ENCODE measurements around the gene TAS1R3.

TAS1R3 gene

DNA sequence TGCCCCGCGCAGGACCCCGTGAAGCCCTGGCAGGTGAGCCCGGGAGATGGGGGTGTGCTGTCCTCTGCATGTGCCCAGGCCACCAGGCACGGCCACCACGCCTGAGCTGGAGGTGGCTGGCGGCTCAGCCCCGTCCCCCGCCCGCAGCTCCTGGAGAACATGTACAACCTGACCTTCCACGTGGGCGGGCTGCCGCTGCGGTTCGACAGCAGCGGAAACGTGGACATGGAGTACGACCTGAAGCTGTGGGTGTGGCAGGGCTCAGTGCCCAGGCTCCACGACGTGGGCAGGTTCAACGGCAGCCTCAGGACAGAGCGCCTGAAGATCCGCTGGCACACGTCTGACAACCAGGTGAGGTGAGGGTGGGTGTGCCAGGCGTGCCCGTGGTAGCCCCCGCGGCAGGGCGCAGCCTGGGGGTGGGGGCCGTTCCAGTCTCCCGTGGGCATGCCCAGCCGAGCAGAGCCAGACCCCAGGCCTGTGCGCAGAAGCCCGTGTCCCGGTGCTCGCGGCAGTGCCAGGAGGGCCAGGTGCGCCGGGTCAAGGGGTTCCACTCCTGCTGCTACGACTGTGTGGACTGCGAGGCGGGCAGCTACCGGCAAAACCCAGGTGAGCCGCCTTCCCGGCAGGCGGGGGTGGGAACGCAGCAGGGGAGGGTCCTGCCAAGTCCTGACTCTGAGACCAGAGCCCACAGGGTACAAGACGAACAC, 1.8 kb downstream of the TAS1R3 start (continued):
- TF ChIP-seq, protein P1, sequence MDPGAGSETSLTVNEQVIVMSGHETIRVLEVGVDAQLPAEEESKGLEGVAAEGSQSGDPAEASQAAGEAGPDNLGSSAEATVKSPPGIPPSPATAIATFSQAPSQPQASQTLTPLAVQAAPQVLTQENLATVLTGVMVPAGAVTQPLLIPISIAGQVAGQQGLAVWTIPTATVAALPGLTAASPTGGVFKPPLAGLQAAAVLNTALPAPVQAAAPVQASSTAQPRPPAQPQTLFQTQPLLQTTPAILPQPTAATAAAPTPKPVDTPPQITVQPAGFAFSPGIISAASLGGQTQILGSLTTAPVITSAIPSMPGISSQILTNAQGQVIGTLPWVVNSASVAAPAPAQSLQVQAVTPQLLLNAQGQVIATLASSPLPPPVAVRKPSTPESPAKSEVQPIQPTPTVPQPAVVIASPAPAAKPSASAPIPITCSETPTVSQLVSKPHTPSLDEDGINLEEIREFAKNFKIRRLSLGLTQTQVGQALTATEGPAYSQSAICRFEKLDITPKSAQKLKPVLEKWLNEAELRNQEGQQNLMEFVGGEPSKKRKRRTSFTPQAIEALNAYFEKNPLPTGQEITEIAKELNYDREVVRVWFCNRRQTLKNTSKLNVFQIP (CRISPR knock-in tag; IDR thresholded peaks at IDR 0.05; ENCODE audit: borderline replicate concordance, low read depth): no peak
- no peak for TF ChIP-seq BACH2 (CRISPR knock-in tag; IDR thresholded peaks at IDR 0.05; ENCODE audit: borderline replicate concordance)
- no peak for TF ChIP-seq SNAI2 (CRISPR knock-in tag; IDR thresholded peaks at IDR 0.05)
- no peak for TF ChIP-seq OSR1 (CRISPR knock-in tag; IDR thresholded peaks at IDR 0.05)
- no peak for TF ChIP-seq RARB (CRISPR knock-in tag; IDR thresholded peaks at IDR 0.05)
- no peak for TF ChIP-seq TOX (CRISPR knock-in tag; IDR thresholded peaks at IDR 0.05; ENCODE audit: borderline replicate concordance)
- TF ChIP-seq ARNTL (CRISPR knock-in tag; IDR thresholded peaks at IDR 0.05; ENCODE audit: borderline replicate concordance, low read depth): no peak

DNA sequence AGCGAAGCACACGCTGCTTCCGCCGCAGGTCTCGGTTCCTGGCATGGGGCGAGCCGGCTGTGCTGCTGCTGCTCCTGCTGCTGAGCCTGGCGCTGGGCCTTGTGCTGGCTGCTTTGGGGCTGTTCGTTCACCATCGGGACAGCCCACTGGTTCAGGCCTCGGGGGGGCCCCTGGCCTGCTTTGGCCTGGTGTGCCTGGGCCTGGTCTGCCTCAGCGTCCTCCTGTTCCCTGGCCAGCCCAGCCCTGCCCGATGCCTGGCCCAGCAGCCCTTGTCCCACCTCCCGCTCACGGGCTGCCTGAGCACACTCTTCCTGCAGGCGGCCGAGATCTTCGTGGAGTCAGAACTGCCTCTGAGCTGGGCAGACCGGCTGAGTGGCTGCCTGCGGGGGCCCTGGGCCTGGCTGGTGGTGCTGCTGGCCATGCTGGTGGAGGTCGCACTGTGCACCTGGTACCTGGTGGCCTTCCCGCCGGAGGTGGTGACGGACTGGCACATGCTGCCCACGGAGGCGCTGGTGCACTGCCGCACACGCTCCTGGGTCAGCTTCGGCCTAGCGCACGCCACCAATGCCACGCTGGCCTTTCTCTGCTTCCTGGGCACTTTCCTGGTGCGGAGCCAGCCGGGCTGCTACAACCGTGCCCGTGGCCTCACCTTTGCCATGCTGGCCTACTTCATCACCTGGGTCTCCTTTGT, 2.6 kb downstream of the TAS1R3 start:
- TF ChIP-seq ARNTL (CRISPR knock-in tag; IDR thresholded peaks at IDR 0.05; ENCODE audit: borderline replicate concordance, low read depth) (no peak), BACH2 (CRISPR knock-in tag; IDR thresholded peaks at IDR 0.05; ENCODE audit: borderline replicate concordance) (no peak), RARB (CRISPR knock-in tag; IDR thresholded peaks at IDR 0.05) (no peak), PPARA (CRISPR knock-in tag; IDR thresholded peaks at IDR 0.05; ENCODE audit: borderline replicate concordance) (no peak), TOX (CRISPR knock-in tag; IDR thresholded peaks at IDR 0.05; ENCODE audit: borderline replicate concordance) (no peak), GLIS3 (CRISPR knock-in tag; IDR thresholded peaks at IDR 0.05) (no peak), ISL1 (CRISPR knock-in tag; IDR thresholded peaks at IDR 0.05) (no peak), ZFP30 (CRISPR knock-in tag; IDR thresholded peaks at IDR 0.05) (no peak)
- ATAC-seq: no peak

DNA sequence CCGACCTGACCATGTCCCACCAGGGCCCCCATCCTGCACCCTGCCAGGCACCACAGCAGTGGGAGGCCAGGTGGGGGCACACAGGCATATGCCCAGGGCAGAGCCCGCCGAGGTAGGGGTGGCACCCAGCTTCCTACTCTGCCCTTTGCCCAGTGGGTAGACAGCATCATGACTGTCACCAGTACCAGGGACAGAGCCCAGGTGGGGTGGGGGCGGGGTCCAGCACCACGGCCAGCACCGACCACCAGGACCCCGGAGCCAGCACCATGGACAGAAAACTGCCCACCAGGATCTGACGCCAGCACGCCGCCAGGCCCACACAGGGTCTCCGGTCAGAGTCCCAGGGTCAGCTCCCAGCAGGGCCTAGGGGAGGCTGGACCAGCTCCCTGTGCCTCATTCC, 3.8 kb downstream of the TAS1R3 start:
- ATAC-seq: no peak
- no peak for TF ChIP-seq GLIS3 (CRISPR knock-in tag; IDR thresholded peaks at IDR 0.05)
- TF ChIP-seq RARB (CRISPR knock-in tag; IDR thresholded peaks at IDR 0.05): no peak
- no peak for TF ChIP-seq ZNF70 (CRISPR knock-in tag; IDR thresholded peaks at IDR 0.05)
- no peak for TF ChIP-seq BACH2 (CRISPR knock-in tag; IDR thresholded peaks at IDR 0.05; ENCODE audit: borderline replicate concordance)
- TF ChIP-seq, protein P2, sequence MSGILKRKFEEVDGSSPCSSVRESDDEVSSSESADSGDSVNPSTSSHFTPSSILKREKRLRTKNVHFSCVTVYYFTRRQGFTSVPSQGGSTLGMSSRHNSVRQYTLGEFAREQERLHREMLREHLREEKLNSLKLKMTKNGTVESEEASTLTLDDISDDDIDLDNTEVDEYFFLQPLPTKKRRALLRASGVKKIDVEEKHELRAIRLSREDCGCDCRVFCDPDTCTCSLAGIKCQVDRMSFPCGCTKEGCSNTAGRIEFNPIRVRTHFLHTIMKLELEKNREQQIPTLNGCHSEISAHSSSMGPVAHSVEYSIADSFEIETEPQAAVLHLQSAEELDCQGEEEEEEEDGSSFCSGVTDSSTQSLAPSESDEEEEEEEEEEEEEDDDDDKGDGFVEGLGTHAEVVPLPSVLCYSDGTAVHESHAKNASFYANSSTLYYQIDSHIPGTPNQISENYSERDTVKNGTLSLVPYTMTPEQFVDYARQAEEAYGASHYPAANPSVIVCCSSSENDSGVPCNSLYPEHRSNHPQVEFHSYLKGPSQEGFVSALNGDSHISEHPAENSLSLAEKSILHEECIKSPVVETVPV (CRISPR knock-in tag; IDR thresholded peaks at IDR 0.05): no peak
- no peak for TF ChIP-seq ARNTL (CRISPR knock-in tag; IDR thresholded peaks at IDR 0.05; ENCODE audit: borderline replicate concordance, low read depth)
- no peak for TF ChIP-seq TCF4 (CRISPR knock-in tag; IDR thresholded peaks at IDR 0.05; ENCODE audit: borderline replicate concordance)
- TF ChIP-seq, protein P3, sequence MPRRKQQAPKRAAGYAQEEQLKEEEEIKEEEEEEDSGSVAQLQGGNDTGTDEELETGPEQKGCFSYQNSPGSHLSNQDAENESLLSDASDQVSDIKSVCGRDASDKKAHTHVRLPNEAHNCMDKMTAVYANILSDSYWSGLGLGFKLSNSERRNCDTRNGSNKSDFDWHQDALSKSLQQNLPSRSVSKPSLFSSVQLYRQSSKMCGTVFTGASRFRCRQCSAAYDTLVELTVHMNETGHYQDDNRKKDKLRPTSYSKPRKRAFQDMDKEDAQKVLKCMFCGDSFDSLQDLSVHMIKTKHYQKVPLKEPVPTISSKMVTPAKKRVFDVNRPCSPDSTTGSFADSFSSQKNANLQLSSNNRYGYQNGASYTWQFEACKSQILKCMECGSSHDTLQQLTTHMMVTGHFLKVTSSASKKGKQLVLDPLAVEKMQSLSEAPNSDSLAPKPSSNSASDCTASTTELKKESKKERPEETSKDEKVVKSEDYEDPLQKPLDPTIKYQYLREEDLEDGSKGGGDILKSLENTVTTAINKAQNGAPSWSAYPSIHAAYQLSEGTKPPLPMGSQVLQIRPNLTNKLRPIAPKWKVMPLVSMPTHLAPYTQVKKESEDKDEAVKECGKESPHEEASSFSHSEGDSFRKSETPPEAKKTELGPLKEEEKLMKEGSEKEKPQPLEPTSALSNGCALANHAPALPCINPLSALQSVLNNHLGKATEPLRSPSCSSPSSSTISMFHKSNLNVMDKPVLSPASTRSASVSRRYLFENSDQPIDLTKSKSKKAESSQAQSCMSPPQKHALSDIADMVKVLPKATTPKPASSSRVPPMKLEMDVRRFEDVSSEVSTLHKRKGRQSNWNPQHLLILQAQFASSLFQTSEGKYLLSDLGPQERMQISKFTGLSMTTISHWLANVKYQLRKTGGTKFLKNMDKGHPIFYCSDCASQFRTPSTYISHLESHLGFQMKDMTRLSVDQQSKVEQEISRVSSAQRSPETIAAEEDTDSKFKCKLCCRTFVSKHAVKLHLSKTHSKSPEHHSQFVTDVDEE (CRISPR knock-in tag; IDR thresholded peaks at IDR 0.05): no peak

DNA sequence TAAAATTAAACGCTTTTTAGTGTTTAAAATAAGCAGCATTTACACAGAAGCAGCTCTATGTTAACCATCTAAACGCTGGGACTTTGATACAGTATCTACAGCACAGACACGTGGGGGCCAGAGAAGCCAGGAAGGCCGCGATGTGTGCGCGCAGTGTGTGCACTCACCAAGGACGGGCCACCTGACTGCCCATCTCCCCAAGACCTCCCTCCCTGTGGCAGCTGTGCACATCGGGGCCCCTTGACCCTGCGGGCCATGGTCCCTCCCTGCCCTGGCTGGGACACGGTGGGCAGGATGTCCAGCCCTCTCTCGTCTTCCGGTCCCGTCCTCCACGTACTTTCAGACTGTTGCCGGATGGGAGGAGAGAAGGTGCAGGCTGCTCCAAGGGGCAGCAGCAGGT, 4.2 kb downstream of the TAS1R3 start:
- TF ChIP-seq, protein P4, sequence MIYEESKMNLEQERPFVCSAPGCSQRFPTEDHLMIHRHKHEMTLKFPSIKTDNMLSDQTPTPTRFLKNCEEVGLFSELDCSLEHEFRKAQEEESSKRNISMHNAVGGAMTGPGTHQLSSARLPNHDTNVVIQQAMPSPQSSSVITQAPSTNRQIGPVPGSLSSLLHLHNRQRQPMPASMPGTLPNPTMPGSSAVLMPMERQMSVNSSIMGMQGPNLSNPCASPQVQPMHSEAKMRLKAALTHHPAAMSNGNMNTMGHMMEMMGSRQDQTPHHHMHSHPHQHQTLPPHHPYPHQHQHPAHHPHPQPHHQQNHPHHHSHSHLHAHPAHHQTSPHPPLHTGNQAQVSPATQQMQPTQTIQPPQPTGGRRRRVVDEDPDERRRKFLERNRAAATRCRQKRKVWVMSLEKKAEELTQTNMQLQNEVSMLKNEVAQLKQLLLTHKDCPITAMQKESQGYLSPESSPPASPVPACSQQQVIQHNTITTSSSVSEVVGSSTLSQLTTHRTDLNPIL (CRISPR knock-in tag; IDR thresholded peaks at IDR 0.05; ENCODE audit: low read depth): no peak
- TF ChIP-seq TCF4 (CRISPR knock-in tag; IDR thresholded peaks at IDR 0.05; ENCODE audit: borderline replicate concordance) (no peak), PPARA (CRISPR knock-in tag; IDR thresholded peaks at IDR 0.05; ENCODE audit: borderline replicate concordance) (no peak), CSDC2 (CRISPR knock-in tag; IDR thresholded peaks at IDR 0.05) (no peak), ARNTL (CRISPR knock-in tag; IDR thresholded peaks at IDR 0.05; ENCODE audit: borderline replicate concordance, low read depth) (no peak), BACH2 (CRISPR knock-in tag; IDR thresholded peaks at IDR 0.05; ENCODE audit: borderline replicate concordance) (no peak), ZFP3 (CRISPR knock-in tag; IDR thresholded peaks at IDR 0.05) (no peak), ZNF70 (CRISPR knock-in tag; IDR thresholded peaks at IDR 0.05) (no peak), TOX (CRISPR knock-in tag; IDR thresholded peaks at IDR 0.05; ENCODE audit: borderline replicate concordance) (no peak)
- TF ChIP-seq, protein P5, sequence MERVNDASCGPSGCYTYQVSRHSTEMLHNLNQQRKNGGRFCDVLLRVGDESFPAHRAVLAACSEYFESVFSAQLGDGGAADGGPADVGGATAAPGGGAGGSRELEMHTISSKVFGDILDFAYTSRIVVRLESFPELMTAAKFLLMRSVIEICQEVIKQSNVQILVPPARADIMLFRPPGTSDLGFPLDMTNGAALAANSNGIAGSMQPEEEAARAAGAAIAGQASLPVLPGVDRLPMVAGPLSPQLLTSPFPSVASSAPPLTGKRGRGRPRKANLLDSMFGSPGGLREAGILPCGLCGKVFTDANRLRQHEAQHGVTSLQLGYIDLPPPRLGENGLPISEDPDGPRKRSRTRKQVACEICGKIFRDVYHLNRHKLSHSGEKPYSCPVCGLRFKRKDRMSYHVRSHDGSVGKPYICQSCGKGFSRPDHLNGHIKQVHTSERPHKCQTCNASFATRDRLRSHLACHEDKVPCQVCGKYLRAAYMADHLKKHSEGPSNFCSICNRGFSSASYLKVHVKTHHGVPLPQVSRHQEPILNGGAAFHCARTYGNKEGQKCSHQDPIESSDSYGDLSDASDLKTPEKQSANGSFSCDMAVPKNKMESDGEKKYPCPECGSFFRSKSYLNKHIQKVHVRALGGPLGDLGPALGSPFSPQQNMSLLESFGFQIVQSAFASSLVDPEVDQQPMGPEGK (CRISPR knock-in tag; IDR thresholded peaks at IDR 0.05; ENCODE audit: borderline replicate concordance): no peak
- TF ChIP-seq, protein P2 (CRISPR knock-in tag; IDR thresholded peaks at IDR 0.05): no peak
- ATAC-seq: no peak
